Endothelial cell of umbilical vein (primary cell): ENCODE data around the gene CNOT6L. TPM values are rescaled to one million over a fixed set of nuclear protein-coding genes. Genes with fewer than 3 reads are reported as not detected.

ENCODE experiments used
- BruUV-seq: library from RNA; stranded (reverse); fragments of 400-500 nt; replicated peaks from 2 replicates; lab custom pipeline; 2021; lab: Mats Ljungman, UMichigan
- CTCF ChIA-PET: fragments of 300-600, 350-600 bp; sonication (Branson Sonifier 250); formaldehyde crosslinking; loops from one replicate; lab custom pipeline; 2021; ENCODE audit warnings: antibody characterized with exemption, inconsistent platforms; lab: Charles Lee
- POLR2A ChIA-PET: fragments of 300-600, 350-600 bp; sonication (Branson Sonifier 250); formaldehyde crosslinking; loops from one replicate; lab custom pipeline; 2021; ENCODE audit warnings: antibody characterized with exemption, inconsistent platforms; lab: Charles Lee
- DNase-seq: peaks from one replicate; pipeline ENCODE4 v3.0.0-alpha.2; 2011; ENCODE audit warnings: low read depth, low spot score
- FAIRE-seq: peaks from 2 replicates; lab custom pipeline; 2011; peaks lifted over from hg19 to GRCh38; lab: Jason Lieb, UNC
- H2AFZ ChIP-seq: 2 replicates; pipeline ENCODE4 v1.6.0; 2012; ENCODE audit warnings: low read depth, low read length, control low read depth, inconsistent platforms
- H3K27ac ChIP-seq: 2 replicates; pipeline ENCODE4 v1.5.1; 2011; ENCODE audit warnings: low read depth, mild to moderate bottlenecking, control low read depth, low read length, moderate library complexity; ENCODE audit not compliant: insufficient read depth
- H3K27me3 ChIP-seq, 2 experiments: 2 replicates each; pipeline versions ENCODE4 v1.6.0 to v1.6.1; 2011; ENCODE audit warnings: low read length in 2 of 2, mixed read lengths in 1 of 2; ENCODE audit not compliant: control insufficient read depth in 2 of 2, insufficient read depth in 2 of 2
- H3K36me3 ChIP-seq, 2 experiments: 2 replicates in 1 of 2; 3 replicates in 1 of 2; pipeline ENCODE4 v1.5.1; 2011; ENCODE audit warnings: low read length in 2 of 2, mild to moderate bottlenecking in 1 of 2, moderate library complexity in 1 of 2; ENCODE audit not compliant: control insufficient read depth in 2 of 2, insufficient read depth in 2 of 2; ENCODE audit errors: extremely low read depth in 1 of 2
- H3K4me1 ChIP-seq: 3 replicates; pipeline ENCODE4 v1.5.1; 2011; ENCODE audit warnings: mild to moderate bottlenecking, low read length; ENCODE audit not compliant: control insufficient read depth, insufficient read depth; ENCODE audit errors: extremely low read depth
- H3K4me2 ChIP-seq: 2 replicates; pipeline ENCODE4 v1.6.1; 2011; ENCODE audit warnings: low read length, control low read depth, mixed read lengths; ENCODE audit not compliant: insufficient read depth
- H3K4me3 ChIP-seq, 3 experiments: fragments of 200-600 bp in 1 of 3; sonication (generic), shearing (Covaris generic) in 1 of 3; replicated peaks in 1 of 3; 2 replicates each; pipeline ENCODE4 v1.5.1; 2011 to 2016; ENCODE audit warnings: control low read depth in 3 of 3, low read length in 3 of 3, mild to moderate bottlenecking in 2 of 3, inconsistent platforms in 1 of 3, low read depth in 1 of 3, moderate library complexity in 1 of 3; ENCODE audit not compliant: insufficient read depth in 1 of 3
- H3K79me2 ChIP-seq: 2 replicates; pipeline ENCODE4 v1.6.0; 2012; ENCODE audit warnings: low read length, inconsistent platforms; ENCODE audit not compliant: control insufficient read depth, insufficient read depth
- H3K9ac ChIP-seq: replicated peaks from 2 replicates; pipeline ENCODE3; 2011; ENCODE audit warnings: low read length, control low read depth; ENCODE audit not compliant: insufficient read depth; ENCODE audit errors: extremely low read depth
- H3K9me1 ChIP-seq: replicated peaks from 3 replicates; pipeline ENCODE4 v1.6.0; 2011; ENCODE audit warnings: mild to moderate bottlenecking, low read length; ENCODE audit not compliant: control insufficient read depth, insufficient read depth; ENCODE audit errors: extremely low read depth
- H3K9me3 ChIP-seq: replicated peaks from 2 replicates; pipeline ENCODE4 v1.5.1; 2012; ENCODE audit warnings: low read length, inconsistent platforms; ENCODE audit not compliant: control insufficient read depth, insufficient read depth
- H4K20me1 ChIP-seq: replicated peaks from 2 replicates; pipeline ENCODE3; 2011; ENCODE audit warnings: mild to moderate bottlenecking, low read length; ENCODE audit not compliant: control insufficient read depth, insufficient read depth; ENCODE audit errors: extremely low read depth
- CTCF ChIP-seq, 2 donors: IDR thresholded peaks; 1 replicate in 1 of 2; 2 replicates in 1 of 2; pipeline ENCODE4 v1.5.1; 2011; ENCODE audit warnings: low read length in 2 of 2, mild to moderate bottlenecking in 2 of 2, moderate library complexity in 2 of 2, control low read depth in 1 of 2, inconsistent platforms in 1 of 2, low read depth in 1 of 2; ENCODE audit not compliant: insufficient read depth in 1 of 2; ENCODE audit errors: extremely low read depth in 1 of 2
- EZH2 ChIP-seq: IDR thresholded peaks from 2 replicates; pipeline ENCODE4 v1.6.1; 2012; ENCODE audit warnings: borderline replicate concordance, low read depth, mild to moderate bottlenecking, moderate library complexity, low read length, inconsistent platforms; ENCODE audit not compliant: severe bottlenecking
- FOS ChIP-seq: IDR thresholded peaks from 2 replicates; pipeline ENCODE4 v1.6.1; 2011; ENCODE audit warnings: mild to moderate bottlenecking, low read length, moderate library complexity, borderline replicate concordance; ENCODE audit not compliant: insufficient read depth
- GATA2 ChIP-seq: IDR thresholded peaks from 2 replicates; pipeline ENCODE4 v1.7.0; 2011; ENCODE audit warnings: low read depth, mild to moderate bottlenecking, moderate library complexity, mixed read lengths, low read length; ENCODE audit not compliant: insufficient read length, insufficient read depth
- JUN ChIP-seq: IDR thresholded peaks from 2 replicates; pipeline ENCODE4 v1.6.1; 2011; ENCODE audit warnings: borderline replicate concordance, low read depth; ENCODE audit not compliant: insufficient read length, insufficient read depth
- MAX ChIP-seq: IDR thresholded peaks from 2 replicates; pipeline ENCODE4 v1.6.1; 2011; ENCODE audit not compliant: insufficient read depth, insufficient read length
- MYC ChIP-seq: IDR thresholded peaks from one replicate; pipeline ENCODE4 v1.6.1; 2011; ENCODE audit warnings: mild to moderate bottlenecking, low read depth, low read length
- POLR2A ChIP-seq: IDR thresholded peaks from 2 replicates; pipeline ENCODE4 v1.6.1; 2012; ENCODE audit warnings: low read depth, mild to moderate bottlenecking, control low read depth, low read length
- POLR2AphosphoS5 ChIP-seq: IDR thresholded peaks from 2 replicates; pipeline ENCODE4 v1.6.1; 2012; ENCODE audit warnings: low read depth, mild to moderate bottlenecking, control low read depth, low read length, moderate library complexity; ENCODE audit not compliant: insufficient read depth
- dilution Hi-C: fragments of 300-500 bp; cut with MboI; formaldehyde crosslinking; loops from one replicate; pipeline ENCODE4 v1.15.0; 2019; ENCODE audit warnings: low sequenced_read_pairs; ENCODE audit not compliant: extremely low pct_ligation_motif_present
- intact Hi-C: fragments of 100-400 bp; cut with micrococcal nuclease; formaldehyde crosslinking; loops from one replicate; pipeline ENCODE4 v1.10.0; 2022
- polyA plus RNA-seq, 4 experiments: library from polyadenylated mRNA; depleted of rRNA in 3 of 4; stranded (reverse) in 3 of 4; unstranded in 1 of 4; fragments of >200 nt; gene quantifications; 2 replicates each; pipeline versions ENCODE4 v1.2.1 to v1.2.3, GENCODE V29; 2011 to 2012; ENCODE audit warnings: missing spikeins in 1 of 4
- total RNA-seq: library from RNA; stranded (reverse); gene quantifications from 2 replicates; pipeline ENCODE4 v1.2.3, GENCODE V29; 2021

Gene CNOT6L
- total and polyA plus RNA-seq, 2 donors (not counting 3 experiments of a cell fraction or from before 2014, with no cell fraction given): 8.5 to 60.7 TPM

- Histone ChIP-seq H3K4me1 (peaks cover 28% of the 10 kb centered on the region), H2AFZ (no peak overlapping the region), H3K27ac (peak overlapping the region; percentile 85), H3K4me3 (peak overlapping the region; percentile 59 to 99 (median 96)), H3K79me2 (peaks cover 71% of the 10 kb centered on the region), H3K27me3 (no peaks in the 10 kb centered on the region), H3K9me1 (peaks cover 7% of the 10 kb centered on the region), H3K36me3 (no peaks in the 10 kb centered on the region), H3K4me2 (peak overlapping the region; percentile 99), H3K9ac (peak overlapping the region; percentile 91), H4K20me1 (peaks cover 30% of the 10 kb centered on the region), H3K9me3 (no peaks in the 10 kb centered on the region)
- dilution Hi-C loops (no loop called here), intact Hi-C loops (loop anchor here (1.0 to 10.0 kb wide), 4 partner anchors 37 to 183 kb away; no protein-coding TSS in a partner anchor)
- ChIA-PET POLR2A (interaction anchor here (0.6 to 1.4 kb wide), 3 partner anchors 45 to 166 kb away, joined by 3 to 5 read pairs (median 4); partner anchors contain the start of gene MRPL1), CTCF (interaction anchor here (0.6 to 2.6 kb wide), 13 partner anchors 15 to 240 kb away, joined by 3 to 20 read pairs (median 3); partner anchors contain the start of genes FRAS1 and MRPL1)
- BruUV-seq: no TSS peak
- TF ChIP-seq GATA2 (no peak), MAX (no peak), JUN (no peak), EZH2 (no peak), POLR2AphosphoS5 (no peak), CTCF (IDR thresholded peaks at IDR 0.05; ENCODE audit: extremely low read depth in 1 of 2, insufficient read depth in 1 of 2, low read depth in 1 of 2, low read length in 2 of 2) (no peak), MYC (no peak), POLR2A (no peak), FOS (no peak)
- DNase-seq (no peak), FAIRE-seq (no peak)
These were observed 1.7 kb downstream of the CNOT6L start for GRCh38 chr4:77817304-77818072.
